Panc1 (cell line): ENCODE data around the gene CNOT4. TPM values are rescaled to one million over a fixed set of nuclear protein-coding genes. Genes with fewer than 3 reads are reported as not detected.

Experiments
- ATAC-seq: fragments of 200-7000 bp; cut with Tn5 transposase; 2 replicates; pipeline ENCODE4 v1.9.1; 2020; ENCODE audit warnings: mild to moderate bottlenecking, moderate library complexity
- BruUV-seq: library from RNA; stranded (reverse); fragments of 400-500 nt; replicated peaks from 2 replicates; lab custom pipeline; 2021; lab: Mats Ljungman, UMichigan
- CTCF ChIA-PET: fragments of 300-600 bp; sonication (Branson Sonifier 250); formaldehyde crosslinking; loops from one replicate; lab custom pipeline; 2022; ENCODE audit warnings: antibody characterized with exemption; lab: Charles Lee
- POLR2A ChIA-PET: fragments of 300-600 bp; sonication (Branson Sonifier 250); formaldehyde crosslinking; loops from one replicate; lab custom pipeline; 2022; ENCODE audit warnings: antibody characterized with exemption; lab: Charles Lee
- DNase-seq: peaks from one replicate; pipeline ENCODE4 v3.0.0-alpha.2; 2010; ENCODE audit warnings: low read depth, low spot score
- H3K27ac ChIP-seq: 2 replicates; pipeline ENCODE4 v1.5.1; 2011; ENCODE audit warnings: mild to moderate bottlenecking, low read length, inconsistent platforms
- H3K27me3 ChIP-seq: fragments of 200-500 bp; sonication (Bioruptor generic); 2 replicates; pipeline ENCODE4 v1.6.0; 2014; ENCODE audit warnings: low read length, inconsistent platforms; ENCODE audit not compliant: control insufficient read depth, insufficient read depth
- H3K36me3 ChIP-seq: fragments of 200-500 bp; sonication (Bioruptor generic); 2 replicates; pipeline ENCODE4 v1.5.1; 2014; ENCODE audit warnings: inconsistent platforms, mild to moderate bottlenecking, low read length, moderate library complexity; ENCODE audit not compliant: control insufficient read depth, insufficient read depth
- H3K4me1 ChIP-seq: 2 replicates; pipeline ENCODE4 v1.5.1; 2011; ENCODE audit warnings: inconsistent platforms, mild to moderate bottlenecking, low read length, moderate library complexity; ENCODE audit not compliant: control insufficient read depth, insufficient read depth
- H3K4me3 ChIP-seq, 2 experiments: 2 replicates each; pipeline ENCODE4 v1.5.1; 2011 to 2012; ENCODE audit warnings: low read depth in 2 of 2, low read length in 2 of 2, mild to moderate bottlenecking in 2 of 2, inconsistent platforms in 1 of 2, moderate library complexity in 1 of 2
- H3K9me3 ChIP-seq: fragments of 200-500 bp; sonication (Bioruptor generic); 2 replicates; pipeline ENCODE4 v1.5.1; 2014; ENCODE audit warnings: low read depth, mild to moderate bottlenecking, inconsistent platforms, low read length, moderate library complexity; ENCODE audit not compliant: control insufficient read depth, insufficient read depth
- CTCF ChIP-seq: fragments of 450-650 bp; IDR thresholded peaks from 2 replicates; pipeline ENCODE4 v1.5.1; 2017; ENCODE audit warnings: mild to moderate bottlenecking
- POLR2AphosphoS5 ChIP-seq: IDR thresholded peaks from 2 replicates; pipeline ENCODE4 v1.6.1; 2012; ENCODE audit warnings: mild to moderate bottlenecking, low read depth, low read length, moderate library complexity
- REST ChIP-seq, 2 experiments: IDR thresholded peaks; 2 replicates each; pipeline ENCODE4 v1.6.1; 2011 to 2012; ENCODE audit warnings: low read depth in 2 of 2, control low read depth in 1 of 2, low read length in 1 of 2, mild to moderate bottlenecking in 1 of 2, moderate library complexity in 1 of 2; ENCODE audit not compliant: insufficient read depth in 1 of 2
- SIN3A ChIP-seq: IDR thresholded peaks from 2 replicates; pipeline ENCODE4 v1.6.1; 2012; ENCODE audit warnings: low read depth, mild to moderate bottlenecking, low read length, moderate library complexity, borderline replicate concordance; ENCODE audit not compliant: insufficient read depth
- TCF7L2 ChIP-seq: IDR thresholded peaks from 2 replicates; pipeline ENCODE4 v1.6.1; 2011; ENCODE audit warnings: mild to moderate bottlenecking, low read depth, low read length, inconsistent platforms
- in situ Hi-C: cut with HindIII; loops from 2 replicates; pipeline ENCODE4 v1.10.0; 2016; ENCODE audit warnings: low sequenced_read_pairs, low pct_unique_long_range_greater_than_20kb
- intact Hi-C: fragments of 100-400 bp; cut with micrococcal nuclease; formaldehyde crosslinking; loops from one replicate; pipeline ENCODE4 v1.10.0; 2022; ENCODE audit not compliant: unreplicated experiment
- total RNA-seq: library from RNA; stranded (reverse); gene quantifications from one replicate; pipeline ENCODE4 v1.2.1, GENCODE V29; 2021; ENCODE audit not compliant: unreplicated experiment

The CNOT4 gene
- total RNA-seq, 1 experiment from 2014 or later = 22.3 TPM

DNA sequence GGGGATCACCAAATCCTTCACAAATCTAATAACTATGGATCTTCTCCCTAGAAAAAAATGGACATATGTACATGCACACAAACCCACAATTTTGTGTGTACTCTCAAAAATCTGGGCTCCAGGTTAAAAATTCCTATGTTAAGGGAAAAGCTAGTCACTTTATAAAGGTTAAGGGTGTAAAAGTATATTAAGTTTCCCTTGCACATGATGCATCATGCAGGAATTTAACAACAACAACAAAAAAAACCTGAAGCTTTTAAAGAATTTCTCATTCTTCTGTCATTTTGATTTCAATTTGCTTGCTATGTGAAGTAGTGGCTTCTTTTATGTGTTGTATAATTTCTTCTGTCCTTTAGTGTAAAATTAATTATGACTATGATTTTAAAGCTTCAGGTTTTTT lies 123.7 kb downstream of the CNOT4 start:
- H3K4me1 ChIP-seq = no peaks in the 10 kb centered on the region
- CTCF ChIA-PET = no interaction called here
- H3K27me3 ChIP-seq = no peaks in the 10 kb centered on the region
- POLR2A ChIA-PET = no interaction called here
- no TSS peak for BruUV-seq
- no peak overlapping the region for H3K4me3 ChIP-seq
- no peak overlapping the region for H3K27ac ChIP-seq
- in situ Hi-C loops (no loop called here), intact Hi-C loops (no loop called here)
- no peaks in the 10 kb centered on the region for H3K9me3 ChIP-seq
- no peak for ATAC-seq
- no peak for DNase-seq
- TF ChIP-seq POLR2AphosphoS5 (no peak), SIN3A (no peak), CTCF (no peak), REST (IDR thresholded peaks at IDR 0.05; ENCODE audit: insufficient read depth in 1 of 2, low read depth in 2 of 2, low read length in 1 of 2) (no peak), TCF7L2 (no peak)
- H3K36me3 ChIP-seq = no peaks in the 10 kb centered on the region; the same call in 1 of the 2 replicates

DNA sequence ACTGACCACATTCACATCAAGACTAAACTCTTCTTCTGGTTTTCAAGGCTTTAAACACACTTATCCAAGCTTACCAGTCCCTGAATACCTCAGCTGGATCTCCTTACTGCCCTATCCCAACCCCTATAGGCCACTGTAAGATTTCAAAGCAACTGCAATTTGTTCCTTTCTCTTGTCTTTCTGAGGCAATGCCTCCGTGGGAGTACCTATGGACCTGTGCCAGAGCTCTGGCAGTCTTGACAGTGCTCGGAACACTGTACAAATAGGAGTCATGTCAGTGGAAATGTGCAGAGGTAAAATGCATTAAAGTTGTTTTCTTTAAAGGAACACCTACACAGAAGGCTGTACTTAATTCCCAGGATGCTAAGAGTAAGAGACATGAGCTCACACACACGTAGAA lies 124.7 kb downstream of the CNOT4 start:
- DNase-seq (no peak), ATAC-seq (no peak)
- no peak overlapping the region for H3K27ac ChIP-seq
- no peaks in the 10 kb centered on the region for H3K27me3 ChIP-seq
- no peaks in the 10 kb centered on the region for H3K4me1 ChIP-seq
- H3K36me3 ChIP-seq = no peaks in the 10 kb centered on the region; the same call in 1 of the 2 replicates
- H3K4me3 ChIP-seq = no peak overlapping the region
- no TSS peak for BruUV-seq
- in situ Hi-C loops (no loop called here), intact Hi-C loops (no loop called here)
- TF ChIP-seq REST (IDR thresholded peaks at IDR 0.05; ENCODE audit: insufficient read depth in 1 of 2, low read depth in 2 of 2, low read length in 1 of 2) = no peak
- TF ChIP-seq CTCF = no peak
- no peak for TF ChIP-seq TCF7L2
- CTCF ChIA-PET = no interaction called here
- no peaks in the 10 kb centered on the region for H3K9me3 ChIP-seq
- POLR2A ChIA-PET = no interaction called here
